GM20431 (cell line): ENCODE results near the gene XRCC4.

ENCODE experiments used
- in situ Hi-C: fragments of 300-500 bp; cut with MseI, MboI; formaldehyde crosslinking; loops from one replicate; pipeline ENCODE4 v1.15.0; 2020; ENCODE audit warnings: low sequenced_read_pairs; ENCODE audit not compliant: unreplicated experiment

Gene XRCC4

GRCh38 chr5:83368319-83368718 is 291.0 kb downstream of the XRCC4 start:
- in situ Hi-C loops: no loop called here

- in situ Hi-C loops: no loop called here
These were observed 291.5 kb downstream of the XRCC4 start for GRCh38 chr5:83368835-83369234.

GRCh38 chr5:83370957-83371356 is 293.6 kb downstream of the XRCC4 start:
- in situ Hi-C loops: no loop called here

- in situ Hi-C loops: no loop called here
These were observed 294.4 kb downstream of the XRCC4 start for GRCh38 chr5:83371726-83372125.

- in situ Hi-C loops: no loop called here
These were observed 297.2 kb downstream of the XRCC4 start for GRCh38 chr5:83374547-83374946.

DNA sequence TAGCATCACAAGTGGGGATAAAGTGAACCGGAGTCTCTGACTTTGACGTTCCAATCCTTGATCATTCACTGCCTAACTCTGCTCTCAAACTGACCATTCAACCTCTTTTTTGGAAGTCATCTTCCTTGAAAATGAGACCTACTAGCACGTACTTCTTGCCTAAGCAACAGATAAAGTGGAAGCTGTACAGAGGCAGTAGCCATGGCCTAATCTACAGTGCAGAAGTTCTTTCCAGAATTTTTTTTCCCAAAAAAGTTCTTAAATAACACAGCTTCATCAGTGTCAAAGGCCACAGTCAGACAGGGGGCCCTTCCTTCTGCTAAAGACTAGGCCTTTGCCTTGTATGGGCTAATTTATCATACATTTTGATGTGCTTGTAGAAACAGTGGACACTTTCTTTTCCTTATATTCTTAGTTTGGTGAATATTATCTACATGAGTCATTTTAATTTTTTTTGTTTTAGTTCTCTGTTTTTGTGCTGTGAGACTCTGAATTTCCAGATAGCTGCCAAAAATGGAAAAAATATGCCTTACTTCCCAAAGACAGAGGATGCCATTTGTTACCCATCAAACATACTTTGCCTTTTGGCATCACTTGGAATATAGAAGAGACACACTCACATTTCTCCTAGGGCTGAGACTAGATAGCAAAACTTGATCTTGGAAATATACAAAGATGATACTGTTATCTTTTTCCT is 297.9 kb downstream of the XRCC4 start:
- in situ Hi-C loops: no loop called here

GRCh38 chr5:83376461-83376860 is 299.1 kb downstream of the XRCC4 start:
- in situ Hi-C loops: no loop called here

- in situ Hi-C loops: no loop called here
These were observed 300.0 kb downstream of the XRCC4 start for GRCh38 chr5:83377131-83377865.

- in situ Hi-C loops: no loop called here
These were observed 301.4 kb downstream of the XRCC4 start for GRCh38 chr5:83378624-83379289.

- in situ Hi-C loops: no loop called here
These were observed 308.5 kb downstream of the XRCC4 start for GRCh38 chr5:83385812-83386211.

DNA sequence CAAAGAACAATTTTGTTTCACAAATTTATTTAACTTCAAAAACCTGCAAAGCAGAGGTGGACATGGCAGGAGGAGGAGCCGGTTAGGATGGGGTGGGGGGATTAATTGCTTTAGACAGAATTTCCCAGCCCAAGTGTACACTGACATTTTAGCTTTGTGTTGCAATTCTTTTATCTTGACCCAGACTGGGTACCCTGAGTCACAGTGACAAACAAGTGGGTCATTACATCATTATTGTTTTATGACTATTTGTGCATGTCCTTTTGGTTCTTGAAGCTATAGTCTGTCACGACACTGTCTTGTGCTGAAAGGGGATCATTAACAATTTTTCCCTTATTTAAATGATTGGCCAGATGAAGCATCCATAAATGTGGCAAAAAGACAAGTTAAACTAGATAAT is 309.7 kb downstream of the XRCC4 start:
- in situ Hi-C loops: no loop called here

- in situ Hi-C loops: no loop called here
These were observed 311.3 kb downstream of the XRCC4 start for GRCh38 chr5:83388608-83389007.

DNA sequence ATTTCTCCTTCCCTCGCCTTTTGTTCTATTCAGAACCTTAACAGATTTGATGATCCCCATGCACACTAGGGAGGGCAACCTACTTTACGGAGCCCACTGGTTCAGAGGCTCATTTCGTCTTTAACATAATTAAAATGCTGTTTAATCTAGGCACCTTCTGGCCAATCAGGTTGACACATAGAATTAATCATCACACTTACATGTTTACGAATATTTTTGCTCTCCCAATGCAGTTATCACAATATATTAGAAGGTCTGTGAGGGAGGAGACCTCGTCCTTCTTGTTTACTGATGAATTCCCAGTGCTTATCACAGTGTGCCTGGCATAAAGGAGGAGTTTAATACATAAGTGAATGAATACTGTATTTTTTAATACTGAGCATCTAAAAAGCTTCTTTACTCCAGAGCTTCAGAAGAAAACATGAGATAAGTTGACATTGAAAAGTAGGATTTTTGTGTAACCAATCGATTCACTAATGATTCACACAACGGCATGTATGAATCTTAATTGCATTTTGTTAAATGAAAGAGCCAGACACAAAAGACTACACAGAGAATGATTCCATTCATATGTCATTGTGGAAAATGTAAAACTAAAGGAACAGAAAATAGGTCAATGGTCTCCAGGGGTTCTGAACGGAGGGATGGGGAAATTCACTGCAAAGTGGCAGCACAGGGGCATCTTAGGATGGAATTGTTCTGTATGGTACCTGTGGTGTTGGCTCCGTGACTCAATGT is 315.6 kb downstream of the XRCC4 start:
- in situ Hi-C loops: no loop called here

DNA sequence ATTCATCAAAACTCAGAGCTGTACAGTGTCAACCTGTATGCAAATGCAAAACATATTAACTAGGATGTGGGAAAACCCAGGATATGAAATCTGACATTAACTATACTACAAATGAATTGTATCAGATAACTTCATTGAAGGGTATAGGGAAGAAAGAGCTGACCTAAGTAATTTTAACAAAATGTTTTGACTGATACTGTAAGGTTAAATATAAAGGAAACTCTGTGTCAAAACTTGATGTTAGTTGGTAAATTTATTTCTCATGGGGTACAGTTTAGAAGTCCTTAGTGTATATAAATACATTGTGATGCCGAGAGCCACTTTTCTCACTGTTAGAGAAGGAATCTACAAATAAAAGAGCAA is 316.1 kb downstream of the XRCC4 start:
- in situ Hi-C loops: no loop called here

DNA sequence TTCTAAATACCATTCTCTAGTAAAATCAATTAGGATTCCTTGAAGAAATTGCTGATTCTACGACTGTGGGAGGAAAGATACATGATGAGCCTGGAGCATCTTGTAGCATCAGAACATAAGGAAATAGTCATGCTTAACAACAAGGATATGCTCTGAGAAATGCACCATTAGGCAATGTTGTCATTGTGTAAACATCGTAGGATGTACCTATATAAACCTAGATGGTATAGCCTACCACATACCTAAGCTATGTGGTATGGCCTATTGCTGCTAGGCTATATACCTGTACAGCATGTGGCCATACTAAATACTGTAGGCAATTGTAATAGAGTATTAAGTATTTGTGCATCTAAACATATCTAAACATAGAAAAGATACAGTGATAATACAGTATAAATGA is 316.8 kb downstream of the XRCC4 start:
- in situ Hi-C loops: no loop called here

DNA sequence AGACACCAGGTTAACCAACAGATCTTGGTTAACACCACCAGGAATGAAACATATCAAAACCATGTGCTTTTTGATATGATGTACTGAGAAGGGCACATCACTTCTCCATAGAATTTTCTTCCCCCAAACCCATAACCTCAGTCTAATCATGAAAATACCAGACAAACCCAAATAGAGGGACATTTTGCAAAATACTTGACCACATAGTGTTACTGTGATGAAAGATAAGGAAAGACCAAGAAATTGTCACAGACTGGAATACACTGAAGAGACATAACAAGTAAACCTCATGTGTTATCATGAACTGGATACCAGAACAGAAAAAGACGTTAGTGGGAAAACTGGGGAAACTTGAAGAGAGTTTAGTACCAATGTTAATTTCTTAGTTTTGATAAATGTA is 319.3 kb downstream of the XRCC4 start:
- in situ Hi-C loops: no loop called here

- in situ Hi-C loops: no loop called here
These were observed 320.3 kb downstream of the XRCC4 start for GRCh38 chr5:83397658-83398057.

DNA sequence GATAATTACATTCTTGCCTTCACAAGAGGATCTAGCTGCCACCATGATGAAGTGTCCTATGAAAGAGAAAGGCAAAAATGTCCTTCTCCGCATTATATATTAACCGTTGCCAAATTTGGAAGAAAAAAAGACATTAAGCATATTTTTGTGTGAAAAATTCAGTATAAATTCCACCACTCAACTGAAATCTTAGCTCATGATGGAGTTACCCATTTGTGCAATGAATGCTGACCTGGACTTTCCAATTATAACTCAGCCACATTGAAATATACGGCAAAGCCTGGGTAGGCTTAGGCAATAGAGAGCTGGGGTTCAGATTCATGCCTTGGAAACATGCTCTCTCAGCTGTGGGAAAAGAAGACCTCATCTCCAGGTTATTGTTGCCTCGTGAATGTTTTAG is 322.9 kb downstream of the XRCC4 start:
- in situ Hi-C loops: no loop called here

- in situ Hi-C loops: no loop called here
These were observed 323.4 kb downstream of the XRCC4 start for GRCh38 chr5:83400701-83401100.

GRCh38 chr5:83401122-83401731 is 323.9 kb downstream of the XRCC4 start:
- in situ Hi-C loops: no loop called here
